ENCODE data around the gene PANX3.

- TF ChIP-seq REST (IDR thresholded peaks at IDR 0.05; ENCODE audit: insufficient read depth in 1 of 2, low read depth in 2 of 2, low read length in 2 of 2) (no peak), POLR2AphosphoS5 (IDR thresholded peaks at IDR 0.05; ENCODE audit: low read depth, low read length) (no peak), TAF1 (IDR thresholded peaks at IDR 0.05; ENCODE audit: borderline replicate concordance, insufficient read depth, low read length) (no peak)
Measured at GRCh38 chr11:124597626-124598025, 13.6 kb upstream of the PANX3 start.
